ENCODE results near the gene NPTN.

GRCh38 chr15:73626072-73626471 is 7.1 kb downstream of the NPTN start:
- TF ChIP-seq, protein P1, sequence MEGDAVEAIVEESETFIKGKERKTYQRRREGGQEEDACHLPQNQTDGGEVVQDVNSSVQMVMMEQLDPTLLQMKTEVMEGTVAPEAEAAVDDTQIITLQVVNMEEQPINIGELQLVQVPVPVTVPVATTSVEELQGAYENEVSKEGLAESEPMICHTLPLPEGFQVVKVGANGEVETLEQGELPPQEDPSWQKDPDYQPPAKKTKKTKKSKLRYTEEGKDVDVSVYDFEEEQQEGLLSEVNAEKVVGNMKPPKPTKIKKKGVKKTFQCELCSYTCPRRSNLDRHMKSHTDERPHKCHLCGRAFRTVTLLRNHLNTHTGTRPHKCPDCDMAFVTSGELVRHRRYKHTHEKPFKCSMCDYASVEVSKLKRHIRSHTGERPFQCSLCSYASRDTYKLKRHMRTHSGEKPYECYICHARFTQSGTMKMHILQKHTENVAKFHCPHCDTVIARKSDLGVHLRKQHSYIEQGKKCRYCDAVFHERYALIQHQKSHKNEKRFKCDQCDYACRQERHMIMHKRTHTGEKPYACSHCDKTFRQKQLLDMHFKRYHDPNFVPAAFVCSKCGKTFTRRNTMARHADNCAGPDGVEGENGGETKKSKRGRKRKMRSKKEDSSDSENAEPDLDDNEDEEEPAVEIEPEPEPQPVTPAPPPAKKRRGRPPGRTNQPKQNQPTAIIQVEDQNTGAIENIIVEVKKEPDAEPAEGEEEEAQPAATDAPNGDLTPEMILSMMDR (IDR thresholded peaks at IDR 0.05) = no peak
- no peak for TF ChIP-seq POLR2A (IDR thresholded peaks at IDR 0.05)
